ENCODE data around the gene EIPR1. TPM values are rescaled to one million over a fixed set of nuclear protein-coding genes. Genes with fewer than 3 reads are reported as not detected.

Gene EIPR1
- total and polyA plus RNA-seq, 2 of the 4 experiments (the other 2 are of a cell fraction), result 46.5 to 67.4 TPM

GRCh38 chr2:3326182-3326537, 51.5 kb downstream of the EIPR1 start:
- Histone ChIP-seq H3K36me3 (ENCODE audit: control insufficient read depth, insufficient read depth, low read length) (peaks cover 16% of the 10 kb centered on the region), H2BK20ac (ENCODE audit: low read depth, low read length) (no peak overlapping the region), H2AFZ (replicated peaks; ENCODE audit: low read length, poor library complexity) (no peak overlapping the region), H2AK9ac (replicated peaks; ENCODE audit: low read depth, low read length, poor library complexity) (no peak overlapping the region), H3K4ac (ENCODE audit: low read depth, low read length) (no peak overlapping the region), H3K9me3 (ENCODE audit: control insufficient read depth, insufficient read depth, low read length) (no peaks in the 10 kb centered on the region), H3K56ac (ENCODE audit: extremely low read depth, insufficient read depth, low read length) (no peak overlapping the region), H2BK15ac (ENCODE audit: low read depth, low read length) (no peak overlapping the region), H3K18ac (ENCODE audit: low read depth, low read length) (no peak overlapping the region), H2BK5ac (ENCODE audit: low read depth, low read length, poor library complexity, severe bottlenecking) (no peak overlapping the region), H2BK120ac (ENCODE audit: low read depth, low read length) (no peak overlapping the region), H3K4me2 (ENCODE audit: low read depth, low read length) (no peak overlapping the region), H4K5ac (ENCODE audit: low read depth, low read length) (no peak overlapping the region), H2AK5ac (ENCODE audit: low read depth, low read length) (no peak overlapping the region), H3K79me1 (ENCODE audit: low read depth in 1 of 2, low read length in 2 of 2) (peaks cover 5 to 19% of the 10 kb centered on the region in 2 experiments; a peak in 3 of 4 replicates), H3K14ac (replicated peaks; ENCODE audit: low read depth, low read length) (no peak overlapping the region), H3K4me3 (ENCODE audit: insufficient read depth, low read depth, low read length) (no peak overlapping the region), H3K9me1 (ENCODE audit: insufficient read depth, low read length) (peaks cover 10% of the 10 kb centered on the region), H3K27me3 (ENCODE audit: control insufficient read depth, insufficient read depth, low read length) (no peaks in the 10 kb centered on the region), H4K8ac (ENCODE audit: low read depth in 2 of 2, low read length in 2 of 2) (no peak overlapping the region), H3K27ac (ENCODE audit: insufficient read depth, low read length) (no peak overlapping the region), H4K91ac (ENCODE audit: insufficient read depth, low read depth, low read length) (no peak overlapping the region), H3K4me1 (ENCODE audit: control insufficient read depth, insufficient read depth, low read length) (no peaks in the 10 kb centered on the region), H3K23ac (ENCODE audit: low read depth, low read length) (no peak overlapping the region), H4K20me1 (ENCODE audit: insufficient read depth, low read length) (no peaks in the 10 kb centered on the region), H3K9ac (ENCODE audit: low read depth, low read length) (no peak overlapping the region)
- ChIA-PET CTCF (no interaction called here), POLR2A (ENCODE audit: unreplicated experiment) (no interaction called here)
- dilution Hi-C loops (cut with HindIII; ENCODE audit: low sequenced_read_pairs, unreplicated experiment), result no loop called here
- intact Hi-C loops (cut with micrococcal nuclease), result no loop called here
- ATAC-seq (ENCODE audit: low read depth) (no peak), DNase-seq (no peak)
- in situ Hi-C loops (cut with MboI; ENCODE audit: low sequenced_read_pairs), result no loop called here
- TF ChIP-seq RFX5 (IDR thresholded peaks at IDR 0.05; ENCODE audit: low read depth, low read length), result no peak
- BruUV-seq (replicated peaks), result no TSS peak
- WGBS, 2 experiments (ENCODE audit: extremely low coverage in 2 of 2, insufficient read length in 1 of 2), result 100% methylated on average over 3 of the region's 7 CpGs; no CpG with 5 or more reads in 1 of the 2 experiments

All from IMR-90 (cell line).